Activated CD8-positive, alpha-beta memory T cell treated with anti-CD3 and anti-CD28 coated beads for 1 hour (primary cell): ENCODE data around the gene FAIM2.

Experiments
- DNase-seq, 2 donors: peaks; one replicate each; pipeline ENCODE4 v3.0.0-alpha.2; 2020; ENCODE audit warnings: low read depth in 1 of 2; ENCODE audit errors: extremely low read depth in 1 of 2

The FAIM2 gene

GRCh38 chr12:49903700-49904423 lies at the start of gene FAIM2:
FAIM2 (minus strand) TSS chr12:49903900; CDS start chr12:49903792, 108 bp downstream.
- DNase-seq, result peak in 1 of 2 donors; percentile 12

GRCh38 chr12:49953151-49953550 lies 49.5 kb upstream of the FAIM2 start:
- no peak for DNase-seq

- DNase-seq, result no peak
Observed at GRCh38 chr12:49952391-49953055, 48.8 kb upstream of the FAIM2 start.

- no peak for DNase-seq
Observed at GRCh38 chr12:49951411-49952240, 47.9 kb upstream of the FAIM2 start.

DNA sequence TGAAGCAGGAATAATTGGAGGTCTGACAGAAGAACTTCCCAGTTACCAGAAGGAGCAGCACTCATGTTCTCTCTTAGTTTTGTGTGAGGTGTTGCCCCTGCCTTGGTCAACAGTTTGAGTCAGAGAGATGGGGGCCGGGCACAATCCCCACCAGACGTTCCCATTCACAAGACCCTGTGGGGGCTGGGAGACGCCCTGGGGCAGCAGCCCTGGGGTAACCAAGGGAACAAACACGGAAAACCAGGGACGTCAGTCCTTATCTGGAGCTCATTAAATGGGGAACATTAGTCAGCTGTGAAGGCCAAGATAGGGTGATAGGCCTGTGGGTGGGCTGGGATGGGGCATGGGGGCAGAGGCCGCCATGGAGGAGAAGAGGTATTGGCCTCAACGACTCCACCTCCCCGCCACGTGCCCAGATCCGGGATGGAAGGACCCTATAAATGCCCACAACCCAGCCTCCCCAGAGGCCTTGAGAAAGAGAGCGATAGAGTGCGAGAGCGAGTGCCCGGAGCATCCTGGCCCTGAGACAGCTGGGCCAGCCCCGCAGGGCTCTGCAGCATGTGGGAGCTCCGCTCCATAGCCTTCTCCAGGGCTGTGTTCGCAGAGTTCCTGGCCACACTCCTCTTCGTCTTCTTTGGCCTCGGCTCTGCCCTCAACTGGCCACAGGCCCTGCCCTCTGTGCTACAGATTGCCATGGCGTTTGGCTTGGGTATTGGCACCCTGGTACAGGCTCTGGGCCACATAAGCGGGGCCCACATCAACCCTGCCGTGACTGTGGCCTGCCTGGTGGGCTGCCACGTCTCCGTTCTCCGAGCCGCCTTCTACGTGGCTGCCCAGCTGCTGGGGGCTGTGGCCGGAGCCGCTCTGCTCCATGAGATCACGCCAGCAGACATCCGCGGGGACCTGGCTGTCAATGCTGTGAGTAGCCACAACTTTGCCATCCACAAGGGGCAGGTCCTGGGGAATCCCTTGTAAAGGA lies 46.9 kb upstream of the FAIM2 start, which contains the start of gene AQP2:
Gene AQP2 (plus strand): TSS at position 465 of the 979 bp plus-strand sequence. CDS start 94 bp downstream, at position 559.
- no peak for DNase-seq

DNA sequence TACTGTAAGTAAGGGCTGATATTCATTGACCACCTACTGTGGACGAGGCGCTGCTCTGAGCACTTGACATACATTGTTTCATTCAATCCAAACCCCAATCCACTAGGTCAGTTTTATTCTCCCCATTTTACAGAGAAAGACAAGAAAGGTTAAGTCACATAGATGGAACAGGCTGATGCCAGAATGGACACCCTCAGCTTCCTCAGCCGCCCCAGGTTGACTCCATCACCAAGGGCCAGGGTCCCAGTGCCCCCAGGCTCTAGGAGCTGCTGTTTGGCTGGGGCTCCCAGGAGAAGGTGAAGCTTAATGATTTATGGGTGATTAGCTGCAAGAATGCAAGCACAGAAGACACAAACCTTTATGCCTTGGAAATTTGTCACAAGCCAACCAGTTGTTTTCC lies 46.2 kb upstream of the FAIM2 start:
- no peak for DNase-seq

- DNase-seq, result no peak
Observed at GRCh38 chr12:49948866-49949845, 45.5 kb upstream of the FAIM2 start.

GRCh38 chr12:49947593-49948226 lies 44.0 kb upstream of the FAIM2 start:
- DNase-seq, result no peak

DNA sequence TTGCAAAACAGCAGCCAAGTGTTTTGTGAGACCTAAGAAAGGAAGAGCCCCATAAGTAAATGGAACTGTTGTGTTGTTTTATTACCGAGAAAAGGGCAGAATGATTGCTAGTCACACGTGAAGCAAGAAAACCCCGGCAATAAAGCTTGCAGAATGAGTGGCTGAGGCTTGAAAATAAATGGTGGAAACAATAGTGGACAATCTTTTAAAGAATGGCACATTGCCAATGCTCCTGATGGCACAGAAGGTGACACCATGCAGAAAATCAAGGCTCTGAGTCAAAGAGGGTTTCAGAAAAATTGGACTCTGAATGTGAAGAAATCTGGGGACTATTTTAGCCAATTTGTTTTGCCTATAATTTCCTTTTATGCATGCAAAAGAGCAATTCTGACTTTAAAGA lies 42.8 kb upstream of the FAIM2 start:
- no peak for DNase-seq

- no peak for DNase-seq
Observed at GRCh38 chr12:49946086-49946485, 42.4 kb upstream of the FAIM2 start.

GRCh38 chr12:49945394-49946080 lies 41.8 kb upstream of the FAIM2 start:
- peak; percentile 65 to 71 for DNase-seq

DNA sequence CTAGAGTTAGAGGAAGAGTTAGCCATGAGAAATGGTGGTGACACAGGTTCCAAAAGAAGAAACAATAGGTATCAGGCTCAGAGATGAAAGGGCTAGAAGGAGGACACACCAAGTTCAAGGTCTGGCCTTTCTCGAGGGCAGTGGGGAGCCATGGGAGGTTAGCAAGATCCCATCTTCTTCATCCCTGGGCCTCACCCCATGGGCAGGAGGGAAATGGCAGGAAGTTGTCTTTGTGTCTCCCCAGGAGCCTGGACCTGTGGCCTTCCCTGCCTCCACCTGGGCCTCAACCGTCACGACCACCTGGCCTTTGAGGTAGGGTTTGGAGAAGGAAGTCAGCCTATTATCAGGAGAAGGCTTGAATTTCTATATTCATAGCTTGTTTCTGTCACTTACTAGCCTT lies 41.0 kb upstream of the FAIM2 start:
- no peak for DNase-seq

DNA sequence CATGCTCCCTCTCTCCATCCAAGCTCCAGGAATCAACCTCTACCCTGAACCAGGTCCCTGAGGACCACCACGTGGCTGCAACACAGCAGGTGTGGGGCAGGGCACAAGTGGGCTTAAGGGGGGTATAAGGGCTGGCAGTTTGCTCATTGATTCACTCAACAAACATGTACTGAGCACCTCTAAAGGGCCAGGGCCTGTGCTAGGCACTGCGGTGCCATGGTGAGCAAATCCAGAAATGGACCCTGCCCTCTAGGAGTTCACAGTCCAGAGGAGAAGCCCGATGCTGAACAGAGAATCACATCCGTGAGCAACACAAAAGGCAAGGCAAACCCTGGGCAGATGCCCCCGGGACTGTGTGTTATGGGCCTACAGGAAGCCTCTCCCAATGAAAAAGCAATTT lies 40.3 kb upstream of the FAIM2 start:
- no peak for DNase-seq

- DNase-seq, result no peak
Observed at GRCh38 chr12:49943625-49943960, 39.9 kb upstream of the FAIM2 start.

- DNase-seq, result no peak
Observed at GRCh38 chr12:49942921-49943624, 39.4 kb upstream of the FAIM2 start.

GRCh38 chr12:49942512-49942893 lies 38.8 kb upstream of the FAIM2 start:
- DNase-seq, result no peak
